Measurements from ENCODE around the gene HOXC4.
"Not testable (repeated sequence)": the region's sequence is repeated elsewhere in the genome, so short reads cannot be mapped to it uniquely, and the experiment has no call there.

Gene HOXC4

GRCh38 chr12:54060174-54060974 is 6.7 kb downstream of the HOXC4 start:
- DNase-seq = no peak

GRCh38 chr12:54060975-54061778 is 7.5 kb downstream of the HOXC4 start:
- no peak for DNase-seq

- no peak for DNase-seq
These were observed 12.0 kb downstream of the HOXC4 start for GRCh38 chr12:54065677-54066076.

DNA sequence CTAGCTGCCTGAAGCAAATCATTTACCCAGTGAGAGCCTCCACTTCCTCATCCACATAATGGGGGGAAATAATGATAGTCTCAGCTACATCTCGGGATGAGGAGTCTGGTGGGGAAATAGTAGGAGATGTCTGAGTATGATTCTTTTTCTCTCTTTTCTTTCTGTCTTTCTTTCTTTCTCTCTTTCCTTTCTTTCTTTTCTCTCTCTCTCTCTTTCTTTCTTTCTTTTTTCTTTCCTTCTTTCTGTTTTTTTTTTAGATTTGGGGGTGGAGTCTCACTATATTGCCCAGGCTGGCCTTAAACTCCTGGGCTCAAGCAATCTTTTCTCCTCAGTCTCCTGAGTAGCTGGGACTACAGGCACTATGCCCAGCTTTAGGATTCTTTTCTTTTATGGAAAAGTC is 12.8 kb downstream of the HOXC4 start:
- DNase-seq = no peak

GRCh38 chr12:54068418-54069070 is 14.9 kb downstream of the HOXC4 start:
- no peak for DNase-seq

- no peak for DNase-seq
These were observed 18.3 kb downstream of the HOXC4 start for GRCh38 chr12:54071942-54072341.

- no peak for DNase-seq
These were observed 20.7 kb downstream of the HOXC4 start for GRCh38 chr12:54074308-54074707.

GRCh38 chr12:54075409-54075808 is 21.8 kb downstream of the HOXC4 start:
- DNase-seq = no peak

DNA sequence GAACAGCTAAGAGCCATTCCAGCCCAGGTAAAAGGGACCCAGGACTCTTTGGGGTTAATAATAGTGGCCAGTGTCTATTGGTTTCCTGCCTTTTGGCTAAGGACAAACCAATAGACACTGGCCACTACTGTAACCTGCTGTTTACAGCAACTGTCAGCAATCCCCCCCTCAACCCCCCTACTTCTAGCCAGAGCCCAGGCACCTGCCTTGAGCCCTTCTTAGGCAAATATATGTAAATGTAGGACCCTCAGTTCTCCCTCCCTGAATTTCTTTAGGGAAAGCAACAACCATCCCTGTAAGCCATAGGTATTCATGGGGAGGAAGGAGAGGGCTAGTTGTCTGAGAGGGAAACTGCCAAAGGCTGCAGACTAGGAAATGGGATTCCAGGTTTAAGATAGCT is 22.3 kb downstream of the HOXC4 start:
- no peak for DNase-seq

- DNase-seq = not testable (repeated sequence)
These were observed 24.2 kb downstream of the HOXC4 start for GRCh38 chr12:54077843-54078242.

- DNase-seq = not testable (repeated sequence)
These were observed 25.5 kb downstream of the HOXC4 start for GRCh38 chr12:54079115-54079514.

DNA sequence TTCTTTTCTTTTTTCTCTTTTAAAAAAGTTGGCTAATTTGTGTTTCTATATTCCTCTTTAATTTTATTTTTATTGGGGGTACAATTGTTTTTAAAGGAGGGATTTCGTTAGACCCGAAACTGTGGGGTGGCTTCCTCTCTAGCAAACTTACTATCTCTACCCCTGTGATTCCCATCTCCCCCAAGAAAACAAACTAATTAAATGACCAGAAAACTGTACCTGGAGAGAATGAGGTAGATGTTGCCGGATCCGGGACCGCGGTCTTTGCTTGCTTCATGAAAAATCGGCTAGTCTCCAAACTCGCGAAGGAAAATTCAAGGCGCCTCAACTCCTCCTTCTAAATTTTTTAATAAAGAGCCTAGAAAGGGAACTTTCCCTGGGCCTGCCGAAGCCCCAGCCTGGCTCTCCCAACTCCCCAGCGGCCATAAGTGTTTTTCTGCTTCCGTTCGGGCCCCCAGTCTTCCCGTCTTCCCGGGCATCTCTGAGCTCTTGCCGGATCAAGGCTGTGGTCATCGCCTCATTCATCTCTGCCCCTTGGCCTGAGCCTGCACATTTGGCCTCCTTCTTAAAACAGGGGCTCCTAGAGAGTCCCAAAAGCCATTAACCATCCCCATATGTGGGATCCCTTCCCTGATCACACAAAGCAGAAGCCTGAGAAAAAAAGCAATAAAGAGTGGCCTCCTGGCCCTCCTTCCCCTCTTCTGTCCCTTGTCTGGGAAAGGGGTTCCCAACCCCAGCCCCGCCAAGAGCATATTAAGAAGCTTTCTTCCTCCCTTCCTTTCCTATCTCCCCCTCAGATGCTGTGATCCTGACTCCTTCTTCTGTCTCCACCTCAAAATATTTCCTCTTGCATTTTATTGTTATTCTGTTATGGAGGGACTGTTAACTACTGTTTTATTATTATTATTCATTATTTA is 26.6 kb downstream of the HOXC4 start:
- not testable (repeated sequence) for DNase-seq

GRCh38 chr12:54081053-54081514 is 27.4 kb downstream of the HOXC4 start:
- not testable (repeated sequence) for DNase-seq

DNA sequence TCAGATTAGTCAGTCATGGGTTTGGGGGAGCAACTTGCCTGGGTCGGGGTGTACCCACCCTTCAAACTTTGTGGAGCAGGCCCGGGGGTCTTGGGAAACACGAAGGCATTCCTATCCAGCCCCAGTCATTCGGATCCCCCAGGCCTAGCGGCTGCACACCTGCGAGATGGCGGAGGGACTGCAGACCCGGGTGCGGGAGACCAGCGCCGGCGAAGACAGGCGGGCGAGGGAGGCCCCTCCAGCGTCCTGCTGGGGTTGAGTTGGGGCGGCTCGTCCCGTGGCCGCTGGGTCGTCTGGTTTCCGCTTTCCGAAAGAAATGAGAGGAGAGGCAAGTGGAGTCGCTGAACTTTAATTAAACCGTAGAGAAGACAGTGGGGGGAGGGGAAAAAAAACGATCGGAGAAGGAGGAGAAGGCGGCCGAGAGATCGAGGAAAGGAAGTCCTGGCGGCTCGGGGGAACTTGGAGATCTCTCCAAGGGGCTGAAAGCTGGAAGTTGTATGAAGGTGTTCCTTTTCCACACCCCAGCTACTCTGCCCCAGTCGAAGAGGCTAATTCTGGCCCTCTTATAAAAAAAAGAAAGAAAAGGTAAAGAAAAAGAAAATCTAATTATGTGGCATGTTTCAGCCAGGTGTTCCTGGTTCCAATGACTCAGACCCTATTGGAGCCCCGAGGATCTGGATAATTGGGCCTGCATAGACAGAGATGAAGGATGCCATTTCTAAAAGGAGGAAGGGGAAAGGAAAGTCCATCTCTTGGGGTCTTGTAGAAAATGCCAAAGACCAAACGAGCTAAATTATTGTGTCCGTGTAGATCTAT is 28.2 kb downstream of the HOXC4 start:
- DNase-seq = not testable (repeated sequence)

- DNase-seq = no peak
These were observed 28.8 kb downstream of the HOXC4 start for GRCh38 chr12:54082397-54082892.

GRCh38 chr12:54088011-54088410 is 34.4 kb downstream of the HOXC4 start:
- not testable (repeated sequence) for DNase-seq

GRCh38 chr12:54089465-54089864 is 35.8 kb downstream of the HOXC4 start:
- not testable (repeated sequence) for DNase-seq

- DNase-seq = not testable (repeated sequence)
These were observed 36.7 kb downstream of the HOXC4 start for GRCh38 chr12:54090312-54090711.

DNA sequence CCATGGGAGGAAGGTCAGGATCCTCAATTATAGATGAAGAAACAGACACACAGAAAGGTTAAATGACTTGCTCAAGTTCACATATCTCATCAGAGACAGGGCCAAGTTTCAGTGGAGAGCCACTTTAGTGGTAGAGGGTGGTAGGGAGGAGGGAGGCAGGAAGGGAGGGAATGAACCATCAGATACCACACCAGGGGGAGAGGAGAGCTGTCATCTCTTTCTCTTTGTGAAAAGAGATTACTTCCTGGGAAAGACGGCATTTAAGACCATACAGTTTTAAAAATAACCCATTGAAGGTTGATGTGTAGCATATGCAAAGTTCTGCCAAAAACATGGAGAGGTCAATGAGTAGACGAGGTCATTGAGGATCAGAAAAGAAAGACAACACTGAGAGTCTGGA is 39.3 kb downstream of the HOXC4 start:
- DNase-seq = not testable (repeated sequence)

- not testable (repeated sequence) for DNase-seq
These were observed 42.3 kb downstream of the HOXC4 start for GRCh38 chr12:54095928-54096327.

- DNase-seq = not testable (repeated sequence)
These were observed 45.0 kb downstream of the HOXC4 start for GRCh38 chr12:54098644-54099043.
